GM10847 (cell line): Measurements from ENCODE around the gene IRGQ.

Source experiments
- POLR2A ChIP-seq: IDR thresholded peaks from 2 replicates; pipeline ENCODE4 v1.6.1; 2011; ENCODE audit not compliant: insufficient read length; ENCODE audit errors: extremely low read depth

The IRGQ gene

GRCh38 chr19:43631491-43631890 lies 35.6 kb upstream of the IRGQ start:
- TF ChIP-seq POLR2A: no peak

GRCh38 chr19:43628646-43629326 lies 32.9 kb upstream of the IRGQ start:
- TF ChIP-seq POLR2A: no peak

GRCh38 chr19:43626838-43627237 lies 30.9 kb upstream of the IRGQ start:
- no peak for TF ChIP-seq POLR2A

- no peak for TF ChIP-seq POLR2A
Measured at GRCh38 chr19:43625918-43626579, 30.1 kb upstream of the IRGQ start.

- no peak for TF ChIP-seq POLR2A
Measured at GRCh38 chr19:43624933-43625332, 29.0 kb upstream of the IRGQ start.

- no peak for TF ChIP-seq POLR2A
Measured at GRCh38 chr19:43623889-43624670, 28.1 kb upstream of the IRGQ start.

GRCh38 chr19:43622956-43623355 lies 27.0 kb upstream of the IRGQ start:
- no peak for TF ChIP-seq POLR2A

GRCh38 chr19:43622070-43622469 lies 26.1 kb upstream of the IRGQ start:
- no peak for TF ChIP-seq POLR2A

- TF ChIP-seq POLR2A: no peak
Measured at GRCh38 chr19:43620061-43621001, 24.4 kb upstream of the IRGQ start.

GRCh38 chr19:43619262-43620060 lies 23.5 kb upstream of the IRGQ start, which contains the start of gene ZNF428:
ZNF428 (minus strand) TSS chr19:43619629; CDS start chr19:43614304, 5,325 bp downstream.
- peak; percentile 92 for TF ChIP-seq POLR2A

- no peak for TF ChIP-seq POLR2A
Measured at GRCh38 chr19:43618921-43619261, 23.0 kb upstream of the IRGQ start.

GRCh38 chr19:43616954-43617353 lies 21.0 kb upstream of the IRGQ start:
- TF ChIP-seq POLR2A: no peak

GRCh38 chr19:43616306-43616705 lies 20.4 kb upstream of the IRGQ start:
- no peak for TF ChIP-seq POLR2A

GRCh38 chr19:43612374-43612773 lies 16.4 kb upstream of the IRGQ start:
- TF ChIP-seq POLR2A: no peak

- TF ChIP-seq POLR2A: no peak
Measured at GRCh38 chr19:43611788-43612187, 15.9 kb upstream of the IRGQ start, which contains the start of gene SRRM5. SRRM5 (plus strand) TSS chr19:43612088; CDS start chr19:43612122, 34 bp downstream.

- no peak for TF ChIP-seq POLR2A
Measured at GRCh38 chr19:43610493-43610892, 14.6 kb upstream of the IRGQ start.
